NCI-H1092 (cell line): ENCODE measurements around the gene SCT.

Source experiments
- DNase-seq: peaks from one replicate; lab custom pipeline; 2025; lab: John Stamatoyannopoulos, UW

SCT gene

DNA sequence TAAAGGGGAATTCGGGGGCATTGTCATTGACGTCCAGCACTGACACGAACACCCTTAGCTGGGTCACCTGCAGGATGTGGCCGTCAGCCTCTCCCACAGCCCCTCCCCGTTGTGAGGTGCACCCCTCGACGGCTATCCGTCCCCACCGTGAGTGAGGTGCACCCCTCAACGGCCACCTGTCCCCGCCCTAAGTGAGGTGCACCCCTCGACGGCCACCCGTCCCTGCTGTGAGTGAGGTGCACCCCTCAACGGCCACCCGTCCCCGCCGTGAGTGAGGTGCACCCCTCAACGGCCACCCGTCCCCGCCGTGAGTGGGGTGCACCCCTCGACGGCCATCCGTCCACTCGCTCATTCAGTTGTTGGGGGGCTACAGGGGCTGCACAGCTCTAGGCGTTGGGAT lies 5.1 kb downstream of the SCT start:
- no peak for DNase-seq

DNA sequence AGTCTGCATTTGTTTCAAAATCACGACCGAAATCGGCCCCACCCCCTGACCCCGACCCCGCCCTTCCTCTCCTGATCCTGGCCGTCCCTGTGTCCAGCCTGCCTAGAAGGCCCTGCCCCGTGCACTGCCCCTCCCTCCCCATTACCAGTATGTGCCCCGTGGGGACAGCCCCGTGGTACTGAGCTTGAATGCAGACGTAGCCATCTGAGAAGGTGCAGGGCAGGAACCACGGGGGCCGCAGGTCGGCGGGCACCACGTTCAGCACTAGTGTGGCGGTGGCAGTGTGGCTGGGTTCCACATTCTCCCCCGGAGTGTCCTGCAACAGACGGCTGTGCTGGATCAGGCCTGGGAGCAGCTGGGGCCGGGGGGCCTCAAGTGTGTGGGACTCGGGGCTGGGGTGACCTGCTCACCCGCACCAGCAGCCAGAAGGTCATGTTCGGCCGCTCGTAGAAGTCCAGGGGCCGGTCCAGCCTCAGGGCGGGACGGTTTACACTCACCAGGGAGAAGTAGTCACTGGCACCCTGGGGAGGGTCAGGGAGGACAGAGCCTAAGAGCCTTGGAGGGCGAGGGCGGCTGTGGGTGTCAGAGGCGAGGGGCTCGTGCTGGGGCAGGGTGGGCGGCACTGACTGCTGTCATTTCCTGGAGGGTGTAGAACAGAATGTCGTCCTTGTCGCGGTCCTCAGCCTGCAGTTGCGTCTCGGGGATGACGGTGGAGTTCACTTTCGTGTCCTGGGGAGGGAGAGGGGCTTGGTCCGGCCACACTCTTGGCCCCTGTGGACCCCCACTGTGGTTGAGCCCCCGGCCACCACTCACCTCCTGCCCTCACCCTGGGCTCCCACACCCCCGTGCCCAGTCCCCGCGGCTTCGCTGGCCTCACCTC lies 5.8 kb downstream of the SCT start:
- no peak for DNase-seq

DNA sequence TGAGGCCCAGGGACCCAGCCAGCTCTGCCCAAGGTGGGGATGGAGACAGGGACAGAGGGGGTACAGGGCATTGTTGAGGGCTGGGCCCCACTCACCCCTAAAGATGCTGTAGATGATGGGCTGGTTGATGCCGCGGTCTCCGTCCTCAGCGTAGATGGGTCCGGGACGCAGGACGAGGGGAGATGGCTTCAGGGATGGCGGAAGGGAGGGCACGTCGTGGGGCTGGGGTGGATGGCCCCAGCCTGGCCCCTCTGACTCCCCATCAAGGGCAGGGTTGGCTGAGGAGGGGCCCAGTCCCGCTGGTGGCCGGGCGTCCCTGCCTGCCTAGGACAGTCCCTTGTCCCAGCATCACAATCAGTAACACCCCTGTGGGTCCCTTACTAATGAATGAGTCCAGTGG lies 6.8 kb downstream of the SCT start:
- DNase-seq = no peak

DNA sequence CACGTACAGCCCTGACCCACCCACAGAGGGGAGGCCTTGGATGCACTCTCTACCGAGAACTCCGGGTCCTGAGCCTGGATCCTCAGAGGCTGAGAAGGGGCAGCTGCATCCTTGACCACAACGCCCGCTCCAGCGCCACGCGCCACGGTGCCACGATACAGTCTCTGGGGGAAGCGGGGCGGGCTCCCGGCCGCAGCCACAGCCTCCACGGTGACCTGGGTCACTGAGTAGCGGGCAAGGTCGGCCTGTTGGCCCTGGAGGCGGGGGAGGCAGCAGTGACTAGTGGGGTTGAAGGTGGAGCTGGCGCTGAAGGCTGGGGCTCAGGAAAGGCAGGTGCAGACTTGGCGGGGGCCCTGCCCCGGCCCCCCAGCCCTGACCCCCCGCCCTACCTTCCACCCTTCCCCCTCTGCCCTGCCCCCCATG lies 7.3 kb downstream of the SCT start:
- DNase-seq = no peak

DNA sequence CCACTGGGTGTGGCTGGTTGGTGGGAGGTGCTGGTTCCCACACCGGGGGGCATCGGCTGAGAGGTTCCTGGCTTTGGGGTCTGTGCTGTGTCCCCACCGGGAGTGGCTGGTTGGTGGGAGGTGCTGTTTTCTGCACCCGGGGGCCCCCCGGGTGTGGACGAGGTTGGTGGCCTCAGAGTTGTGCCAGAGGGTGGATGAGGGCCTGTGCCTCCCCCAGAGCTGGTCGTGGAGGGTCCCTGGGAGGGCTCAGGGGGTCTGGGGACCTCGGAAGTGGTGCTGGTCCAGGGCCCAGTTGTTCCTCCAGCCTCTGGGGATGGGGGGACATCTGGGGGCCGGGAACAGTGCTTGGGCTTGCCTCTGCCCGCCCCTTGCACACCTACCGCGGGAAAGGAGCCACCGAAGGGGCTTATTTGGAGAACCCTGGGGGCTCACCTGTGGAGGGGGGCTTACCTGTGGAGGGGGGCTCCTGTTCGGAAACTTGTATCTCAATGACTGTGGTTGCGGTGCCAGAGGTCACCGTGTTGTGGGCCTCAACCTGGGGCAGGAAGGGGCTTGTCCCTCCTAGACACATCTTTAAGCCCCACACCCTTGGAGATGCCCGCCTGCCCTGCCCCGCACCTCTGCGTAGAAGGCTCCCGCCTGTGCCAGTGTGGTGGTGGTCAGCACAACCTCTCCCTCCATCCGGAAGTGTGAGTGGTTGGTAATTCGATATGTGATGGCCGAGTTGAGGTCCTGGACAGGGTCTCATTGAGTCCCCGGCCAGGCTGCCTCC lies 7.9 kb downstream of the SCT start:
- DNase-seq = no peak

DNA sequence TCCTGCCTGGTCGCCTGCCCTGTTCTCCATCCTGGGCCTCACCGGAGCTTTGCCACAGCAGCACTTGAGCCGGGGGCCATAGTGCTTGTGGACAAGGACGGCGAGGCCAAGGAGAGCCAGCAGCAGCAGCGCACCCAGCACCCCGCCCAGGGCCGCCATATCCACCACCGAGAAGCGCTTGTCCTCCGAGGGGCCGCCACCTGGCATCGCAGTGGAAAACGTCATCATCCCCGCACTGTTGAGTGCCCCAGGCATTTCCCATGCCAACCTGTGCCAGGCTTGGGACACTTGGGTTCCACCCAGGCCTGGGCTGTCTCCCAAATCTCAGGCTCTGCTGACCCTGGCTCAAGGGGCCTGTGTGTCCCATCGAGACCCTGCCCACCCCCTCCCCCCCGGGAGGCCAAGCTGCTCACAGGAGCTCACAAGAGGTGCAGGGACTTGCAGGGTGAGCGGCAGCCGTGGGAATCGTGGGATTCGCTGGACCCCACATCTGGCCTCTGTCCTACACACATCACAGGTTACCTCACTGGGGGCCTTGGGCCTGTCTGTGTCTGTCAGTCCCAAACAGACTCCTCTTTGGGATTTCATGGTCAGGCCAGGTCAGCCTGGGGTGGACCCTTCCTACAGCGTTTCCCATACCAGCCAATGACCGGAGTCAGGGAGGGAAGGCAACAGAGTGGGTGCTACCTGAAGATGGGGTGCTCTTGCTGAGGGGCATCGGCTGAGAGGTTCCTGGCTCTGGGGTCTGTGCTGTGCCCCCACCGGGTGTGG lies 8.9 kb downstream of the SCT start:
- DNase-seq = no peak

DNA sequence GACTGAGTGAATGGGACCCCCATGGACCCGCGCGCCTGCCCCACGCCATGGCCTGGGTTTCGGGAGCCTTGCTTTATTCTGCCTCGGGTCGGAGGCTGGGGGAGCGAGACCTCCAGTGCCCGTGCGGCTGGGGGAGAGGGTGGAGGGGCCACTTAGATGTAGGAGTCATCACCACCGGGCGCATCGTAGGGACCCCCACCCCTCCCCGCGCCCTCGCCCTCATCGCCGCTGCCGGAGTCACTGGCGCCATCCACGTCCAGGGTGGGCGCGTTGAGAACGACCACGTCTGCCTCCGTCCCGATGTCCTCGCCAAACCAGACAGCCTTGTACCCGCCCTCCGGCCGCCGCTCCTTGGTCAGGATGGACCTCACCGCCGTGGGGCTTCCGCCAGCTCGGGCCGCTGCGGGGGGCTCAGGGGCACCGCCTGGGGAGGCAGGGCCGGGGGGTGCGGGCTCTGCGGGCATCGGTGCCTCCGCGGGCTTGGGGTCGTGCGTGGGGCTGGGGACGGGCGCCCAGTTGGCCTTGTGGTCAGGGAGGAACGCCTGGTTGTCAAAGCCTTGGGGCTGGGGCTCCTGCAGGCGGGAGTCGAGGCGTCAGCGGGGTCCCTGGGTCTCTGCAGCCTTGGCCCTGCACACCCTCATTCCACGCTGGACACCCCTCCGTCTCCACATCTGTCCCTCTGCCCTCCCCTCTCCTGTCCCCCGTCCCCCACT lies 9.6 kb downstream of the SCT start:
- no peak for DNase-seq

DNA sequence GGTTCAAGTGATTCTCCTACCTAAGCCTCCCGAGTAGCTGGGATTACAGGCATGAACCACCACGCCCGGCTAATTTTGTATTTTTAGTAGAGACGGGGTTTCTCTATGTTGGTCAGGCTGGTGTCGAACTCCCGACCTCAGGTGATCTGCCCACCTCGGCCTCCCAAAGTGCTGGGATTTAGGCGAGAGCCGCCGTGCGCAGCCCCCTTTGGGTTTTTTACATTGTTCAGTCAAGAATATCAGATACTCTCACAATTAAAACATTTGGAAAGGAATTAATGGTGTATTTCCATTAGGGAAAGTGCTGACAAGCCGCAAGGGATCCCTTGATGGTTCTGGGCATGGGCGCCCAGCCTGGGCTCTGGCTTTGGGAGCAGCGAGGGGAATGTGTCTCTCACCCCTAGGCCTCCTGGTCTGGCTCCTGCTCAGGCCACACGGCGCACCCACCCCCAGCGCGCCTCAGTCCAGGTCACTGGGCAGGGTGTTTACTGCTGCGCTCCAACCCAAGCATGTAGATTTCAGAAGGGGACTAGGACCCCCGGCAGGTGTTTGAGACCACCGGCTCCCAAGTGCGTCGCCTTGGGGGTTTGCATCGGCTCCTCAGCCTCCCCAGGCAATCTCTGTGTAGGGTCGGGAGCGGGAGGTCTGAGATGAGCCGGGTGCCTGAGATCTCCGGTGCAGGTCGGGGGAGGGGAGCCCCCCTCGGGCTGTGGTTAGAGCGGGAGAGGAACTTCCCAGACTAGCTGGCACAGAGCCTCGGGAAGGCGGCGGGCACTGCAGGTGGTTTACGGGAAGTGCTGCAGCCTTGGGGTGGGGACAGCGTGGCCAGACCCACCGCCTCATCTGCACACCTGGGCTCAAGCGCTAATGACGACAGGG lies 10.4 kb downstream of the SCT start:
- DNase-seq = no peak

DNA sequence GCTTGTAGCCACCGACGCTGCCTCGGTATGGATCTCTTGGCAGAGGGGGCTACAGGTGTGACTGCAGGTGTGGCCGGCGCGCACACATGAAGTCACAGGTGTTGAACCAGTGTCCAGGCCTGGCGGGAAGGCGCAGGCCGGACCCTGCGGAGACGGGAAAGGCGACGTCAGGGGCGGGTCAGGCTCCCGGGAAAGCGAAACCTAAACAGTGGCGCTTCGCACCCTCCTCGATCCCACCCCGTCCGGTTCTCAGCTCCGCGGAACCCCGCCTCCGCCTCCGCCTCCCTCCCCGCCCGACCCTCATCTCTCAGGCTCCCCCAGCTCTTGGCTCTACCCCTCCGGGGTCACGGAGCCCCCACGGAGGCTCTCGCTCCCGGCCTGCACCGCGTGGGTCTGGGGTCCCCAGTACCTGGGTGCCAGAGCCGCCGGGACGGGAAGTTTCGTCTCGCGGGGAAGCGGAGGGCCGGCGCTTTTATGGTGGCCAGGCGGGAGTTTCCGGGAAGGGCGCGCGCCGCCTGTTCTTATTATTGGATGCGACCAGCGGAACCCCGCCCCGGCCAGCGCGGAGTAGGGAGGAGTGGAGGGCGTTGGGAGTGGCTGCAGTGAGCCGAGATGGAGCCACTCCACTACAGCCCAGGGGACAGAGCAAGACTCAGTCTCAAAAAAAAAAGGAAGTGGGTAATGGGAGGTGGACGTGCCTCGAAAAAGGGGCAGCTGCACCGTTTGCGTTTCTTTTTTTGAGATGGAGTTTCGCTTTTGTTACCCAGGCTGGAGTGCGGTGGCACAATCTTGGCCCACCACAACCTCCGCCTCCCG lies 11.3 kb downstream of the SCT start, which contains the start of gene IRF7:
TSS of gene IRF7 (minus strand) at position 447 of the 816 bp plus-strand sequence. CDS start 586 bp downstream, outside the sequence.
- peak; percentile 65 for DNase-seq

DNA sequence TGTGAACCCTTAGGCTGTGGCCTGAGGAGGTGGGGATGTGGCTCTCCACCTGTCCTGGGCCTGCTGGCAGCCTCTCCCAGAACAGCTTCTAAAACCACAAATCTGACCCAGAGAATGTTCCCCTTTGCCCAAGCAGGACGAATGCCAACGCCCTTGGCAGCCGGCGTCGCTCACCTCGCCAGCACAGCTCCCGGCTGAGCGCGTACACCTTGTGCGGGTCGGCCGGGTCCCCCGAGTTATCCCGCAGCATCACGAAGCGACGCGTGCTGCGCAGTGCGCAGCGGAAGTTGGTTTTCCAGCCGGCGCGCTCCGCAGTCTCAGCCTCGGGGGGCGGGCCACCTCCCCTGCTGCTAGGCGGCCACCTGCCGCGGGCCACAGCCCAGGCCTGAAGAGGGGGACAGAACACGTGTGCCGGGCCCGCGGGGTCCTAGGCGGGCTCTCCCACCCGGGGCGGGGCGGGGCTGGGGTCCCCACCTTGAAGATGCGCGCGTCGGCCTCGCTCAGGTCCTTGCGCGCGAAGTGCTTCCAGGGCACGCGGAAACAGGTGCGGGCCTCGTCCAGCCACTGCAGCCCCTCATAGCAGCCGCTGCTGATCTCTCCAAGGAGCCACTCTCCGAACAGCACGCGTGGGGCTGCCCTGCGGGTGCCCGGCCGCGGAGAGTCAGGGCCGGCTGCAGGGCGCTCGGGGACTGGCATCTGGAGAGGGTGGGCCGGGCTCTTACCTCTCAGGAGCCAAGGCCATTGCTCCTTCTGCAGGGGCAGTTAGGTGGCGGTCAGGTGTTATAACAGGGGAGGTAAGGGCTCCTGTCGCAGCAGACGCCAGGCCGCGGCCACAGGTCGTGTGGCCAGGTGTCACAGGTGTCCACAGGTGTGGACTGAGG lies 12.1 kb downstream of the SCT start:
- DNase-seq = no peak

DNA sequence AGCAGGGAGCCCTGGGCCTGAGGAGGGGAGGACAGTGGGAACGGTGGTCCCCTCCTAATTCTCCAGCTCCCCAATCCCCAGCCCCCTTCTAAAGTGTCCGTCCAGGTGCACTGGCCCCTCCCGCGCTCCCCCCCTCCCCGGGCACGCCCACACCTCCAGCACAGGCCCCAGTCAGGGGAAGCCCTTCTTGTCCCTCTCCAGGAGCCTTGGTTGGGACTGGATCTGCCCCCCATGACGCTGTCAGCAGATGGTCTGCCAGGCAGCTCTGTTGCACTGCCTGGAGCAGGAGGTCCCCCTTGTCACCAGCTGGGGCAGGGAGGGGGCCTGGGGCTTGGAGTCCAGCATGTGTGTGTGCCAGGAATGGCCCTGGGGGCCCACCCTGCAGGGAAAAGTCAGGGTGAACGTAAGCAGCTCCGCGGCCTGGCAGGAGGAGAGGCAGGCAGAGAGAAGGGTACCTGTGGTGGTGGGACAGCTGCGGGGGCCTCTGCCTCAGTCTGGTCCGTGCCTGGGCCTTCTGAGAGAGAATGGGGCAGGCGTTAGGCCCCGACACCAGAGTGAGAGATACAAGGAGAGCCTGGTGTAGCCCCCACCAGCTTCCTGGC lies 12.9 kb downstream of the SCT start:
- no peak for DNase-seq

DNA sequence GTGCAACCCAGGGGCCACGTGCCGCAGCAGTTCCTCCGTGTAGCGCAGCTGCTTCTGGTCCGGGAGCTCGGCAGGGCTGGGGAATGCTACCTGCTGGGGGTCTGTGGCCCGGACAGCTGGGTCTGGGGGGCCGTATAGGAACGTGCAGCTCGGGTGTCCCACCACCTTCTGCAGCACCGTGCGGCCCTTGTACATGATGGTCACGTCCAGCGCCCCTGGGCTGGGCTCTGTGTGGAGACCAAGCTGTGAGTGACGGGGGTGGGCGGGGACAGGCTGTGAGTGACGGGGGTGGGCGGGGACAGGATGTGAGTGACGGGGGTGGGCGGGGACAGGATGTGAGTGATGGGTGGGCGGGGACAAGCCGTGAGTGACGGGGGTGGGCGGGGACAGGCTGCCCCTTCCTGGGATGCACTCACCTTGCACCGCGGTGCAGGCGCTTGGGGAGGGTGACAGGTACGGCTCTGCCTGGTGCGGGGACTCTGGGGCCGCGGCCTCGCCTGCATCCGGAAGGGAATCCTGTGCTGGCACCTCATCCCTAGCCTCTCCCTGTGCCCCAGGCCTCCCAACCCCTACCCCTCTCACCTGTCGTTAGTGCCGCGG lies 13.5 kb downstream of the SCT start:
- DNase-seq = no peak

DNA sequence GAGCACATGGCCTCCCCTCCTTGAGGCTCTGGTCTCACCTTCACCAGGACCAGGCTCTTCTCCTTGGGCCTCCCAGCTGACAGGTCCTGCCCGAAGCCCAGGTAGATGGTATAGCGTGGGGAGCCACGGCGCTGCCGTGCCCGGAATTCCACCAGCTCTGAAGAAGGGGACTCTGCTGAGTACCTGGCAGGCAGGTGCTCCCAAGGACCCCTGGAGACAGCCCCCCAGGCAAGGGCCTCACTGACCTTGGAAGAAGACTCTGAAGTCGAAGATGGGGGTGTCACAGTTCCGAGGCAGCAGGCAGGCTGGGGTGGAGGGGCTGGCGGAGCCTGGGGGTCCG lies 14.1 kb downstream of the SCT start:
- DNase-seq = no peak

DNA sequence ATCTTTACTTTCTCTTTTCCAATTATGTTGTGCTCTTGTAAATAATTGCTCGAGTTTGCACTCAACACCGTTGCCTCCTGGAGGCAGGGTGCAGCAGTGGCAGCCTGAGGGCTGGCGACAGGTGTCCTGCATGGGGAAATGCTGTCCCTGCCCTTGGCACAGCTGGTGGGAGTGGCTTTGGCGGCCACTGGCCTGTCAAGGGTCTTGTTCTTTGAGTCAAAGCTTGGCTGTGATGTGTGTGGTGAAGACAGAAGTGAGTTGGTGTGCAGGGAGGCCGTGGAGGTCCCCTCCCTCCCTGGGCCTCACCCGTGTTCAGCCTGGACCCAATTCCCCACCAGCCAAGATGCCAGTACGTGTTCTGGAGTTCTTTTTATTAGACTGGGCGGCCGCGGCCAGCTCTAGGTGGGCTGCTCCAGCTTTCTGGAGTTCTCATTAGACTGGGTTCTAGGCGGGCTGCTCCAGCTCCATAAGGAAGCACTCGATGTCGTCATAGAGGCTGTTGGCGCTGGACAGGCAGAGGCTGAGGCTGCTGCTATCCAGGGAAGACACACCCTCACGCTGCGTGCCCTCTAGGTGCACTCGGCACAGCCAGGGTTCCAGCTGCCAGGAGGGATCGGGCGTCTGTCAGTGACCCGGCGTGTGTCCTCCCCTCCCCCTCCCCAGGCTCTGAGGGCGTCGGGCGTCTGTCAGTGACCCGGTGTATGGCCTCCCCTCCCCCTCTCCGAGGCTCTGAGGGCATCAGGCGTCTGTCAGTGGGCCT lies 14.6 kb downstream of the SCT start:
- no peak for DNase-seq

DNA sequence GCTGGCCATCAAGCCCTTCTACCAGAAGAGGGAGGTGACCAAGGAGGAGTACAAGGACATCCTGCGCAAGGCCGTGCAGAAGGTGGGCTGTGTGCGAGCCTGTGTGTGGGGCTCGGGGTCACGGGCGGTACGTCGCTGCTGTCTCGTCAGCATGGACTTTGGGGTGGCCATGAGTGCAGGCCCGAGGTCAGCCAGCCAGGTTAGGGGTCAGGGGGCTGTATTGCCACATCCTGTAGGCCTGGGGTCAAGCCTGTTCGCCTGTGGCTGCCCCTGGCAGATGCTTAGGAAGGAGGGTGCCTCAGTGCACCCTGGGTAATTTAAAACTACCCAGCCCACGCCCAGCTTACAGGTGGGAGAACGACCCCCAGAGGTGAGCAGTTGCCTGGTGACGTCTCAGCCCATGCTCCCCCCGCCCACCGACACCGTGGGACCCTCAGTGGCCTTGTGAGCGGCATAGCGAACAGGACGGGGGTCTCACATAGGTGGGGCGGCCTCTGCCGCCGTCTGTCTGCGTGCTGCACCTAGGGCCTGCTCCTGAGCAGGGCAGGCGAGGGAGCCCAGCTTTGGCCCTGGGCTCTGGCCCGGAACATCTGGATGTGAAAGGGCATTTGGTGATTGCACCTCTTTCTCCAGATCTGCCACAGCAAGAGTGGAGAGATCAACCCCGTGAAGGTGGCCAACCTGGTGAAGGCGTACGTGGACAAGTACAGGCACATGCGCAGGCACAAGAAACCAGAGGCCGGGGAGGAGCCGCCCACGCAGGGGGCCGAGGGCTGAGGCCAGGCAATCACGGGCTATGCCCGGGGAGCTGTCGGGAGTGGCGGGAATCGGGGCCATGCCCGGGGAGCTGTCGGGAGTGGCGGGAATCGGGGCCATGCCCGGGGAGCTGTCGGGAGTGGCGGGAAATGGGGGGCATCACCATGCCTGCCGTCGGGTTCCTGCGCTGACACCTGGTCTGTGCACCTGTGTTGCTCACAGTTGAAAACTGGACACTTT lies 15.7 kb downstream of the SCT start:
- no peak for DNase-seq

DNA sequence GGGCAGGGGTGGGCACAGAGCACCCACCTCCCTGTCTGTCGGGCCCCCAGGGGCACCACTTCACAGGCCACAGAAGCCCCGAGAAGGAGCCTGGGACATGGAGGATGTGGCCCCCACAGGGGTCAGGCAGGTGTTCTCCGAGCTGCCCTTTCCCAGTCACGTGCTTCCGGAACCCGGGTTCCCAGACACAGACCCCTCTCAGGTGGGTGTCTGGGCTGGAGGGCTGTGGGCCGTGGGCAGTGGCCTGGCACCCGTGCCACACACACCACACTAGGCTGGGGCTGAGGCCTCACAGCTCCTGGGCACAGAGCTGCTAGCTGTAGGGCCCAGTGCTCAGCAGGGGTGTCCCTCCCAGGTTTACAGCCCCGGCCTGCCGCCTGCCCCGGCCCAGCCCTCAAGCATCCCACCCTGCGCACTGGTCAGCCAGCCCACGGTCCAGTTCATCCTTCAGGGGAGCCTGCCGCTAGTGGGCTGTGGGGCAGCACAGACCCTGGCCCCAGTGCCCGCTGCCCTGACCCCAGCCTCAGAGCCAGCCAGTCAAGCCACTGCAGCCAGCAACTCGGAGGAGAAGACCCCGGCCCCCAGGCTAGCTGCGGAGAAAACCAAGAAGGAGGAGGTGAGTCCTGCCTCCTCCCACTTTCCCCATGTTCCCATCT lies 16.7 kb downstream of the SCT start:
- no peak for DNase-seq
